GM12891 (cell line): ENCODE measurements around the gene RASSF8.

Source experiments
- PAX5 ChIP-seq: IDR thresholded peaks from 2 replicates; pipeline ENCODE4 v1.6.1; 2011; ENCODE audit warnings: low read length, moderate library complexity, mild to moderate bottlenecking; ENCODE audit not compliant: insufficient read depth, severe bottlenecking
- POLR2AphosphoS5 ChIP-seq: IDR thresholded peaks from 2 replicates; pipeline ENCODE4 v1.6.1; 2011; ENCODE audit warnings: low read depth, low read length, control low read depth
- POU2F2 ChIP-seq: IDR thresholded peaks from 2 replicates; pipeline ENCODE4 v1.6.1; 2011; ENCODE audit warnings: low read depth, mild to moderate bottlenecking, control low read depth, low read length, moderate library complexity
- TAF1 ChIP-seq: IDR thresholded peaks from 2 replicates; pipeline ENCODE4 v1.6.1; 2011; ENCODE audit warnings: low read depth, low read length, control low read depth

DNA sequence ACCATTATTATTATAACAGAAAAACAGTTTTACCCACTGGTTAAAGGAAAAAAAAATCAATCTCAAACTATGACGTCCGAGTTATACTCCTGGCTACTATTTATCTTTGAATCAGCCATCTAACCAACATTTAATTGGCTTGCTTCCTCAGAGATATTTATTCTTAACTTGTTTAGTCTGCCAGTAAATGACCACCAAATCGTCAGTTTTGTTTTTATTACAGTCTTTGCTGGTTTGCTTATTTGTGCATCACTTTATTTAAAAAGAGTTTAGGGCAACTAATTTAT is 71.2 kb downstream of the RASSF8 start:
- no peak for TF ChIP-seq TAF1
- no peak for TF ChIP-seq POLR2AphosphoS5
- TF ChIP-seq POU2F2 = no peak
- no peak for TF ChIP-seq PAX5
